ENCODE measurements around the gene ACSL3.
"Not testable (repeated sequence)": the region's sequence is repeated elsewhere in the genome, so short reads cannot be mapped to it uniquely, and the experiment has no call there.

The ACSL3 gene

GRCh38 chr2:222982010-222982908 lies 121.4 kb downstream of the ACSL3 start:
- no peak for DNase-seq

GRCh38 chr2:222982909-222983265 lies 122.1 kb downstream of the ACSL3 start:
- no peak for DNase-seq

- DNase-seq = no peak
Measured at GRCh38 chr2:222984908-222985307, 124.1 kb downstream of the ACSL3 start.

DNA sequence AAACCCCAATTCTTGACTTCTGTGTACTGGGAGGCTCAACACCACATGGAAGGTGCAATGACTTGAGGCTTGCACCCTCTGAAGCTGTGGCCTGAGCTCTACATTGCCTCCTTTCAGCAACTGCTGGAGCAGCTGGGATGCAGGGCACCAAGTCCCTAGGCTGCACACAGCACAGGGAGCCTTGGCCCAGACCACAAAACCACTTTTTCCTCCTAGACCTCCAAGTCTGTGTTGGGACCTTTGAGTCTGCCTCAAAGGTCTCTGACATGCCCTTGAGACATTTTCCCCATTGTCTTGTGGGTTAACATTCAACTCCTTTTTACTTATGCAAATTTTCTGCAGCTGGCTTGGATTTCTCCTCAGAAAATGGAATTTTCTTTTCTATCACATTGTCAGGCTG lies 128.6 kb downstream of the ACSL3 start:
- DNase-seq = no peak

- not testable (repeated sequence) for DNase-seq
Measured at GRCh38 chr2:222990206-222990605, 129.4 kb downstream of the ACSL3 start.

DNA sequence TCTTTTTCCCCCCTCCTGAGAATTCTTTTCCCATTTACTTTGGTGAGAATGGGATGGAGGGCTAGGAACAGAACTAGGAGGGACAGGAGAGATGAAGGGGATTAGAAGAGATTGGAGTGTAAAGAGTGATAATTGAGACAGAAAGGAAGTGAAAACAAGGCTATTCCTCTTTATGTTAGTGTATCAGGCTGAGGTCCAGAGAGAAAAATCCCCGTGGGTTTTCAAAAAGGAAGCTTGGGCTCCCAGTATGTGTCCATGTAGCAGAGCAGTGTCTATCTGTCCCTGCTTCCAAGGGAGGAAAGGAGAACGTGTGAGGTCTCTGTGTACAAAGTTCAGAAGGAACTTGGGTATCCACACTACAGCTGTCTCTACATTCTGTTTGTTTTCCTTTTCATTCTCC lies 131.3 kb downstream of the ACSL3 start:
- no peak for DNase-seq
